SK-N-SH (cell line): ENCODE results near the gene CD302. TPM values are rescaled to one million over a fixed set of nuclear protein-coding genes. Genes with fewer than 3 reads are reported as not detected.

Experiments
- CTCF ChIA-PET: fragments of 300-600, 350-600 bp; formaldehyde crosslinking; extraction: SDS; loops from one replicate; lab custom pipeline; 2021; lab: Yijun Ruan, JAX
- POLR2A ChIA-PET: fragments of 350-600 bp; sonication (Branson Sonifier 250); formaldehyde crosslinking; extraction: SDS; loops from one replicate; lab custom pipeline; 2020; ENCODE audit warnings: antibody characterized with exemption, inconsistent platforms; lab: Yijun Ruan, JAX
- DNase-seq: peaks from one replicate; pipeline ENCODE4 v3.0.0; 2012
- H2AFZ ChIP-seq: fragments of 200-600 bp; sonication (generic); 2 replicates; pipeline ENCODE4 v1.8.1; 2016; ENCODE audit warnings: antibody characterized with exemption, mild to moderate bottlenecking, low read depth
- H3F3A ChIP-seq: fragments of 200-600 bp; sonication (generic); replicated peaks from 2 replicates; pipeline ENCODE3; 2016; ENCODE audit warnings: antibody characterized with exemption, mild to moderate bottlenecking; ENCODE audit not compliant: insufficient read depth
- H3K27ac ChIP-seq, 2 experiments: fragments of 200-500 bp in 1 of 2; fragments of 200-600 bp in 1 of 2; sonication (Bioruptor generic) in 1 of 2; sonication (generic), shearing (Covaris generic) in 1 of 2; 2 replicates each; pipeline versions ENCODE4 v1.5.1 to v1.6.1; 2014 to 2016; ENCODE audit warnings: low read depth in 2 of 2, inconsistent platforms in 1 of 2, low read length in 1 of 2, mild to moderate bottlenecking in 1 of 2, mixed read lengths in 1 of 2
- H3K27me3 ChIP-seq: fragments of 200-600 bp; sonication (generic), shearing (Covaris generic); 2 replicates; pipeline ENCODE4 v1.6.1; 2016; ENCODE audit warnings: mixed run types; ENCODE audit not compliant: insufficient read depth
- H3K36me3 ChIP-seq, 2 experiments: fragments of 200-500 bp in 1 of 2; fragments of 200-600 bp in 1 of 2; sonication (Bioruptor generic) in 1 of 2; sonication (generic) in 1 of 2; replicated peaks in 1 of 2; 2 replicates each; pipeline versions ENCODE3 to v1.5.1; 2014 to 2016; ENCODE audit warnings: low read length in 1 of 2, mild to moderate bottlenecking in 1 of 2; ENCODE audit not compliant: insufficient read depth in 2 of 2, control insufficient read depth in 1 of 2
- H3K4me1 ChIP-seq, 2 experiments: fragments of 200-500 bp in 1 of 2; fragments of 200-600 bp in 1 of 2; sonication (Bioruptor generic) in 1 of 2; sonication (generic), shearing (Covaris generic) in 1 of 2; 2 replicates each; pipeline versions ENCODE4 v1.5.1 to v1.6.1; 2014 to 2016; ENCODE audit warnings: low read depth in 1 of 2, low read length in 1 of 2, mixed run types in 1 of 2; ENCODE audit not compliant: insufficient read depth in 2 of 2, control insufficient read depth in 1 of 2
- H3K4me2 ChIP-seq: fragments of 200-600 bp; sonication (generic), shearing (Covaris generic); 2 replicates; pipeline ENCODE4 v1.6.1; 2017; ENCODE audit warnings: mixed run types
- H3K4me3 ChIP-seq, 2 experiments: fragments of 200-500 bp in 1 of 2; fragments of 200-600 bp in 1 of 2; sonication (Bioruptor generic) in 1 of 2; sonication (generic), shearing (Covaris generic) in 1 of 2; 2 replicates each; pipeline versions ENCODE4 v1.5.1 to v1.8.1; 2014 to 2016; ENCODE audit warnings: low read depth in 2 of 2, inconsistent platforms in 1 of 2, low read length in 1 of 2, mild to moderate bottlenecking in 1 of 2, mixed read lengths in 1 of 2, moderate library complexity in 1 of 2
- H3K79me2 ChIP-seq: fragments of 200-600 bp; sonication (generic); 2 replicates; pipeline ENCODE4 v1.8.1; 2017; ENCODE audit warnings: mild to moderate bottlenecking; ENCODE audit not compliant: insufficient read depth
- H3K9ac ChIP-seq: fragments of 200-600 bp; sonication (generic); 2 replicates; pipeline ENCODE4 v1.6.1; 2017; ENCODE audit warnings: mixed run types
- H3K9me2 ChIP-seq: fragments of 200-600 bp; sonication (generic); 2 replicates; pipeline ENCODE4 v1.6.1; 2017; ENCODE audit warnings: mixed run types
- H3K9me3 ChIP-seq: fragments of 200-600 bp; sonication (generic); 2 replicates; pipeline ENCODE4 v1.6.1; 2017; ENCODE audit warnings: mixed run types, mild to moderate bottlenecking, moderate library complexity
- H4K20me1 ChIP-seq: fragments of 200-600 bp; sonication (generic); 2 replicates; pipeline ENCODE4 v1.6.1; 2017; ENCODE audit warnings: mild to moderate bottlenecking, mixed run types; ENCODE audit not compliant: insufficient read depth
- CHD2 ChIP-seq: fragments of 150-350 bp; IDR thresholded peaks from 2 replicates; pipeline ENCODE4 v1.6.1; 2018; ENCODE audit warnings: low read length; ENCODE audit not compliant: partially characterized antibody
- CTCF ChIP-seq: fragments of 200-600 bp; sonication (generic); IDR thresholded peaks from 2 replicates; pipeline ENCODE4 v1.6.1; 2017; ENCODE audit warnings: antibody characterized with exemption, mild to moderate bottlenecking, moderate library complexity
- EP300 ChIP-seq, 2 experiments: IDR thresholded peaks; 2 replicates each; pipeline versions ENCODE4 v1.4.0 to v1.6.1; 2012; ENCODE audit warnings: borderline replicate concordance in 1 of 2, low read depth in 1 of 2, low read length in 1 of 2
- EZH2phosphoT487 ChIP-seq: fragments of 200-600 bp; sonication (generic); IDR thresholded peaks from 2 replicates; pipeline ENCODE4 v1.6.1; 2017; ENCODE audit warnings: low read depth, mixed run types, mild to moderate bottlenecking, antibody characterized with exemption, moderate library complexity, borderline replicate concordance
- FOXJ3 ChIP-seq: sonication (generic); formaldehyde crosslinking; IDR thresholded peaks from 2 replicates; pipeline ENCODE4 v1.5.1; 2020; ENCODE audit warnings: mild to moderate bottlenecking, missing genetic modification reagents
- FOXM1 ChIP-seq: IDR thresholded peaks from 2 replicates; pipeline ENCODE4 v1.4.0; 2012; ENCODE audit warnings: low read depth, mild to moderate bottlenecking
- GABPA ChIP-seq: IDR thresholded peaks from 2 replicates; pipeline ENCODE4 v1.4.0; 2012; ENCODE audit warnings: low read depth, mild to moderate bottlenecking
- GATA2 ChIP-seq: sonication (generic); formaldehyde crosslinking; IDR thresholded peaks from 2 replicates; pipeline ENCODE4 v1.5.0; 2020; ENCODE audit warnings: mild to moderate bottlenecking, missing genetic modification reagents
- NRF1 ChIP-seq: IDR thresholded peaks from 2 replicates; pipeline ENCODE4 v1.6.1; 2012; ENCODE audit warnings: low read depth, mild to moderate bottlenecking, low read length
- PBX3 ChIP-seq: IDR thresholded peaks from 2 replicates; pipeline ENCODE4; 2012
- POLR2AphosphoS5 ChIP-seq: IDR thresholded peaks from 2 replicates; pipeline ENCODE4 v1.6.1; 2012; ENCODE audit warnings: low read depth, low read length
- RFX5 ChIP-seq: IDR thresholded peaks from 2 replicates; pipeline ENCODE4 v1.6.1; 2012; ENCODE audit warnings: mild to moderate bottlenecking, improper control_type of control experiment, low read length
- SMC3 ChIP-seq: IDR thresholded peaks from 2 replicates; pipeline ENCODE4 v1.6.1; 2012; ENCODE audit warnings: low read depth, low read length, improper control_type of control experiment
- TCF12 ChIP-seq: IDR thresholded peaks from 2 replicates; pipeline ENCODE4 v1.4.0; 2012
- TEAD4 ChIP-seq: IDR thresholded peaks from 2 replicates; pipeline ENCODE4 v1.4.0; 2012; ENCODE audit warnings: mild to moderate bottlenecking, borderline replicate concordance; ENCODE audit not compliant: insufficient read depth
- USF2 ChIP-seq: fragments of 150-350 bp; IDR thresholded peaks from 2 replicates; pipeline ENCODE4 v1.6.1; 2017; ENCODE audit warnings: antibody characterized with exemption, low read length, low read depth, borderline replicate concordance
- ZBTB33 ChIP-seq: IDR thresholded peaks from 2 replicates; pipeline ENCODE4 v1.4.0; 2012; ENCODE audit warnings: low read depth, borderline replicate concordance
- WGBS: methylation state at CpG from one replicate; pipeline ENCODE4 v1.1.6; 2017; ENCODE audit warnings: low lambda C conversion rate; 5-methylcytosine and 5-hydroxymethylcytosine counted together
- polyA plus RNA-seq, 3 experiments: library from polyadenylated mRNA; depleted of rRNA; stranded (reverse); fragments of >200 nt; gene quantifications; 2 replicates each; pipeline ENCODE4 v1.2.3, GENCODE V29; 2012

CD302 gene
- polyA plus RNA-seq, 1 of the 3 experiments (the other 2 are of a cell fraction) = 4.4 TPM

- Histone ChIP-seq H3K27ac (no peak overlapping the region), H3K9ac (no peak overlapping the region), H3F3A (peaks cover 8% of the 10 kb centered on the region), H3K4me1 (no peaks in the 10 kb centered on the region), H4K20me1 (peaks cover 95% of the 10 kb centered on the region), H3K4me2 (no peak overlapping the region), H2AFZ (no peak overlapping the region), H3K79me2 (peaks cover 100% of the 10 kb centered on the region), H3K27me3 (no peaks in the 10 kb centered on the region), H3K4me3 (no peak overlapping the region), H3K9me3 (no peaks in the 10 kb centered on the region; the same call in 1 of the 2 replicates), H3K36me3 (peaks cover 73 to 75% of the 10 kb centered on the region in 2 experiments), H3K9me2 (no peaks in the 10 kb centered on the region)
- ChIA-PET POLR2A (no interaction called here), CTCF (interaction anchor here (1.1 to 1.3 kb wide), 2 partner anchors 9 to 27 kb away, joined by 3 to 4 read pairs; partner anchors contain the start of gene MARCHF7)
- 91% methylated on average over 7 of the region's 15 CpGs for WGBS
- DNase-seq = no peak
- no peak for TF ChIP-seq EZH2phosphoT487
- TF ChIP-seq CTCF = no peak
- TF ChIP-seq FOXM1 = no peak
- TF ChIP-seq NRF1 = no peak
- no peak for TF ChIP-seq RFX5
- TF ChIP-seq POLR2AphosphoS5 = no peak
- TF ChIP-seq TEAD4 = no peak
- TF ChIP-seq GABPA = no peak
- no peak for TF ChIP-seq EP300 (IDR thresholded peaks at IDR 0.05; ENCODE audit: borderline replicate concordance in 1 of 2, low read depth in 1 of 2, low read length in 1 of 2)
- TF ChIP-seq USF2 = no peak
- TF ChIP-seq CHD2 = no peak
- no peak for TF ChIP-seq SMC3
- TF ChIP-seq ZBTB33 = no peak
- TF ChIP-seq GATA2 = no peak
- TF ChIP-seq PBX3 = no peak
- no peak for TF ChIP-seq FOXJ3 (CRISPR knock-in tag)
- no peak for TF ChIP-seq TCF12
These were observed 59.3 kb downstream of the CD302 start for GRCh38 chr2:159738509-159739390.
